HepG2 (cell line): ENCODE measurements around the gene OPRM1.

Experiments used
- CEBPB ChIP-seq: IDR thresholded peaks from 2 replicates; pipeline ENCODE4 v1.6.1; 2011; ENCODE audit warnings: low read depth, low read length, improper control_type of control experiment, borderline replicate concordance
- POLR2A ChIP-seq, 2 experiments: IDR thresholded peaks; 2 replicates each; pipeline ENCODE4 v1.6.1; 2011; ENCODE audit warnings: low read depth in 2 of 2, low read length in 2 of 2, mild to moderate bottlenecking in 1 of 2, moderate library complexity in 1 of 2; ENCODE audit not compliant: insufficient read depth in 1 of 2
- SP1 ChIP-seq, 2 experiments: fragments of 450-650 bp in 1 of 2; sonication (generic) in 1 of 2; formaldehyde crosslinking in 1 of 2; IDR thresholded peaks; 2 replicates each; pipeline versions ENCODE4 v1.4.0 to v1.6.1; 2016 to 2020; ENCODE audit warnings: missing genetic modification reagents in 1 of 2
- TRIM24 ChIP-seq: sonication (generic); formaldehyde crosslinking; IDR thresholded peaks from 2 replicates; pipeline ENCODE4 v1.8.0; 2022; ENCODE audit warnings: mild to moderate bottlenecking, missing genetic modification reagents
- YEATS4 ChIP-seq: sonication (generic); formaldehyde crosslinking; IDR thresholded peaks from 2 replicates; pipeline ENCODE4 v1.4.0; 2020; ENCODE audit warnings: missing genetic modification reagents, borderline replicate concordance
- ZNF280D ChIP-seq: sonication (generic); formaldehyde crosslinking; IDR thresholded peaks from 2 replicates; pipeline ENCODE4 v1.5.1; 2020; ENCODE audit warnings: mild to moderate bottlenecking, missing genetic modification reagents

GRCh38 chr6:154086510-154086909 lies 47.5 kb downstream of the OPRM1 start:
- TF ChIP-seq CEBPB (no peak), YEATS4 (CRISPR knock-in tag) (no peak), TRIM24 (no peak), POLR2A (IDR thresholded peaks at IDR 0.05; ENCODE audit: insufficient read depth in 1 of 2, low read depth in 2 of 2, low read length in 2 of 2) (no peak), SP1 (IDR thresholded peaks at IDR 0.05) (no peak), SP1 (CRISPR knock-in tag; IDR thresholded peaks at IDR 0.05) (no peak), ZNF280D (CRISPR knock-in tag) (no peak)
